Mesenchymal stem cell (in vitro differentiated cells and primary cell): ENCODE results near the gene TMEM38A.

Experiments used
- DNase-seq: peaks from one replicate; pipeline ENCODE4 v3.0.0-alpha.2; 2013
- H2AFZ ChIP-seq: one replicate; pipeline ENCODE4 v1.6.1; 2013; ENCODE audit warnings: low read depth, mild to moderate bottlenecking, control low read depth, inconsistent platforms, low read length, moderate library complexity
- H2AK5ac ChIP-seq: 2 replicates; pipeline ENCODE4 v1.6.1; 2013; ENCODE audit warnings: low read length, moderate library complexity, mild to moderate bottlenecking, inconsistent platforms; ENCODE audit not compliant: severe bottlenecking
- H2BK120ac ChIP-seq: one replicate; pipeline ENCODE4 v1.6.1; 2013; ENCODE audit warnings: low read depth, mild to moderate bottlenecking, inconsistent platforms, low read length, moderate library complexity
- H2BK12ac ChIP-seq, 2 experiments: one replicate each; pipeline ENCODE4 v1.6.1; 2013; ENCODE audit warnings: inconsistent platforms in 2 of 2, low read length in 2 of 2, mild to moderate bottlenecking in 2 of 2, moderate library complexity in 2 of 2, control low read depth in 1 of 2
- H2BK15ac ChIP-seq: one replicate; pipeline ENCODE4 v1.6.1; 2013; ENCODE audit warnings: mild to moderate bottlenecking, low read depth, inconsistent platforms; ENCODE audit not compliant: poor library complexity, severe bottlenecking
- H2BK5ac ChIP-seq: 2 replicates; pipeline ENCODE4 v1.6.1; 2013; ENCODE audit warnings: low read depth, mild to moderate bottlenecking, low read length, control low read depth, inconsistent platforms; ENCODE audit not compliant: poor library complexity, severe bottlenecking
- H3K14ac ChIP-seq, 2 experiments: one replicate each; pipeline ENCODE4 v1.6.1; 2013; ENCODE audit warnings: inconsistent platforms in 2 of 2, low read length in 2 of 2, control low read depth in 1 of 2, mild to moderate bottlenecking in 1 of 2, moderate library complexity in 1 of 2
- H3K18ac ChIP-seq, 2 experiments: one replicate each; pipeline ENCODE4 v1.6.1; 2013; ENCODE audit warnings: inconsistent platforms in 2 of 2, low read length in 2 of 2, control low read depth in 1 of 2, low read depth in 1 of 2, mild to moderate bottlenecking in 1 of 2
- H3K23ac ChIP-seq, 2 experiments: one replicate each; pipeline ENCODE4 v1.6.1; 2013; ENCODE audit warnings: inconsistent platforms in 2 of 2, low read length in 2 of 2, mild to moderate bottlenecking in 2 of 2, moderate library complexity in 2 of 2, control low read depth in 1 of 2
- H3K27ac ChIP-seq: 2 replicates; pipeline ENCODE4 v1.5.1; 2013; ENCODE audit warnings: mild to moderate bottlenecking, moderate library complexity, low read length, control low read depth, inconsistent platforms; ENCODE audit not compliant: poor library complexity, severe bottlenecking
- H3K27me3 ChIP-seq, 2 experiments: 2 replicates each; pipeline versions ENCODE4 v1.6.1 to v1.7.0; 2013; ENCODE audit warnings: low read length in 2 of 2, mild to moderate bottlenecking in 2 of 2, moderate library complexity in 2 of 2, control low read depth in 1 of 2, inconsistent platforms in 1 of 2; ENCODE audit not compliant: control insufficient read depth in 1 of 2, insufficient read depth in 1 of 2
- H3K36me3 ChIP-seq, 2 experiments: 2 replicates each; pipeline versions ENCODE4 v1.6.1 to v1.7.0; 2013; ENCODE audit warnings: low read length in 2 of 2, control low read depth in 1 of 2, inconsistent platforms in 1 of 2, low read depth in 1 of 2, mild to moderate bottlenecking in 1 of 2; ENCODE audit not compliant: insufficient read depth in 2 of 2, control insufficient read depth in 1 of 2
- H3K4ac ChIP-seq, 2 experiments: one replicate each; pipeline ENCODE4 v1.6.1; 2013; ENCODE audit warnings: inconsistent platforms in 2 of 2, low read length in 2 of 2, mild to moderate bottlenecking in 2 of 2, moderate library complexity in 2 of 2, control low read depth in 1 of 2, low read depth in 1 of 2
- H3K4me1 ChIP-seq: 2 replicates; pipeline ENCODE4 v1.6.1; 2013; ENCODE audit warnings: low read depth, low read length, control low read depth; ENCODE audit not compliant: control insufficient read depth, insufficient read depth
- H3K4me2 ChIP-seq: 2 replicates; pipeline ENCODE4 v1.6.1; 2013; ENCODE audit warnings: low read length, mild to moderate bottlenecking, inconsistent platforms; ENCODE audit not compliant: poor library complexity, severe bottlenecking
- H3K4me3 ChIP-seq, 2 experiments: 2 replicates each; pipeline versions ENCODE4 v1.5.1 to v1.7.0; 2013; ENCODE audit warnings: low read length in 2 of 2, mild to moderate bottlenecking in 2 of 2, control low read depth in 1 of 2, low read depth in 1 of 2; ENCODE audit not compliant: insufficient read depth in 1 of 2
- H3K79me1 ChIP-seq: replicated peaks from 2 replicates; pipeline ENCODE4 v1.6.1; 2013; ENCODE audit warnings: mild to moderate bottlenecking, control low read depth, low read length, inconsistent platforms; ENCODE audit not compliant: poor library complexity, severe bottlenecking
- H3K9ac ChIP-seq: 2 replicates; pipeline ENCODE4 v1.7.0; 2013; ENCODE audit warnings: mild to moderate bottlenecking, low read length, moderate library complexity
- H3K9me3 ChIP-seq: 2 replicates; pipeline ENCODE4 v1.7.0; 2013; ENCODE audit warnings: mild to moderate bottlenecking, low read length; ENCODE audit not compliant: control insufficient read depth
- H4K8ac ChIP-seq: one replicate; pipeline ENCODE4 v1.6.1; 2013; ENCODE audit warnings: inconsistent platforms, mild to moderate bottlenecking, low read length, moderate library complexity
- H4K91ac ChIP-seq: one replicate; pipeline ENCODE4 v1.6.1; 2013; ENCODE audit warnings: mild to moderate bottlenecking, low read length, inconsistent platforms
- WGBS: methylation state at CpG from one replicate; pipeline ENCODE4 v1.1.7; 2013; ENCODE audit warnings: mixed read lengths; 5-methylcytosine and 5-hydroxymethylcytosine counted together

The TMEM38A gene

GRCh38 chr19:16657384-16657783 is 3.6 kb upstream of the TMEM38A start:
- no peak overlapping the region for H2AFZ ChIP-seq
- no peak overlapping the region for H2AK5ac ChIP-seq
- H3K27me3 ChIP-seq, result peaks cover 0 to 4% of the 10 kb centered on the region in 2 experiments
- no peak overlapping the region for H3K18ac ChIP-seq
- no peaks in the 10 kb centered on the region for H3K9me3 ChIP-seq
- peaks cover 27% of the 10 kb centered on the region for H3K4me1 ChIP-seq
- no peak overlapping the region for H4K91ac ChIP-seq
- no peak overlapping the region for H2BK15ac ChIP-seq
- H3K27ac ChIP-seq, result no peak overlapping the region
- H3K79me1 ChIP-seq, result peaks cover 42% of the 10 kb centered on the region
- H2BK12ac ChIP-seq, result no peak overlapping the region
- H3K36me3 ChIP-seq, result peaks cover 53 to 64% of the 10 kb centered on the region in 2 experiments
- H3K4ac ChIP-seq, result no peak overlapping the region
- no peak overlapping the region for H3K4me3 ChIP-seq
- H4K8ac ChIP-seq, result no peak overlapping the region
- H3K9ac ChIP-seq, result no peak overlapping the region
- H2BK120ac ChIP-seq, result no peak overlapping the region
- no peak overlapping the region for H3K23ac ChIP-seq
- no peak overlapping the region for H3K4me2 ChIP-seq
- 98% methylated on average over 5 of the region's 5 CpGs for WGBS
- no peak overlapping the region for H3K14ac ChIP-seq
- no peak overlapping the region for H2BK5ac ChIP-seq
- DNase-seq, result no peak

GRCh38 chr19:16659464-16659831 is 1.5 kb upstream of the TMEM38A start:
- H3K14ac ChIP-seq, result peak overlapping the region; percentile 82 to 94
- H4K91ac ChIP-seq, result peak overlapping the region; percentile 43
- H3K4me1 ChIP-seq, result peaks cover 27% of the 10 kb centered on the region
- H3K36me3 ChIP-seq, result peaks cover 34 to 43% of the 10 kb centered on the region in 2 experiments
- H3K27me3 ChIP-seq, result peaks cover 0 to 4% of the 10 kb centered on the region in 2 experiments
- peak overlapping the region; percentile 90 to 92 for H3K4me3 ChIP-seq
- peak overlapping the region; percentile 20 for H2BK15ac ChIP-seq
- H3K9me3 ChIP-seq, result no peaks in the 10 kb centered on the region
- H3K4ac ChIP-seq, result peak overlapping the region in 1 of 2 experiments; percentile 58
- peak overlapping the region; percentile 75 to 82 for H3K18ac ChIP-seq
- H2AK5ac ChIP-seq, result no peak overlapping the region
- peak overlapping the region in 1 of 2 experiments; percentile 95 for H3K23ac ChIP-seq
- peaks cover 31% of the 10 kb centered on the region for H3K79me1 ChIP-seq
- H3K4me2 ChIP-seq, result peak overlapping the region; percentile 93
- H4K8ac ChIP-seq, result no peak overlapping the region
- H3K27ac ChIP-seq, result no peak overlapping the region
- no peak for DNase-seq
- no peak overlapping the region for H2AFZ ChIP-seq
- no peak overlapping the region for H2BK5ac ChIP-seq
- 11% methylated on average over 14 of the region's 14 CpGs for WGBS
- H3K9ac ChIP-seq, result peak overlapping the region; percentile 94
- no peak overlapping the region for H2BK120ac ChIP-seq
- no peak overlapping the region for H2BK12ac ChIP-seq

GRCh38 chr19:16659832-16660708 is 869 bp upstream of the TMEM38A start, which contains the start of gene SMIM7:
Gene SMIM7, minus strand, starts transcription at chr19:16660144. Its CDS starts 34 bp downstream, at chr19:16660110.
- peak within 1 kb of the TSS in 1 of 2 experiments; percentile 66 for H2BK12ac ChIP-seq
- under 1% methylated on average over 54 of the region's 60 CpGs for WGBS
- peak within 1 kb of the TSS; percentile 83 for H4K91ac ChIP-seq
- H3K23ac ChIP-seq, result peak within 1 kb of the TSS in 1 of 2 experiments; percentile 95
- peak; percentile 99 for DNase-seq
- peak within 1 kb of the TSS; percentile 90 to 92 for H3K4me3 ChIP-seq
- H2AFZ ChIP-seq, result peak within 1 kb of the TSS; percentile 99
- peak within 1 kb of the TSS; percentile 98 for H3K27ac ChIP-seq
- H3K4me1 ChIP-seq, result peaks cover 27% of the 10 kb centered on the region
- peak within 1 kb of the TSS; percentile 95 for H2BK120ac ChIP-seq
- peak within 1 kb of the TSS; percentile 77 for H2BK15ac ChIP-seq
- peaks cover 26% of the 10 kb centered on the region for H3K79me1 ChIP-seq
- peak within 1 kb of the TSS; percentile 91 for H2BK5ac ChIP-seq
- peak within 1 kb of the TSS; percentile 100 for H3K4me2 ChIP-seq
- H4K8ac ChIP-seq, result peak within 1 kb of the TSS; percentile 97
- peak within 1 kb of the TSS; percentile 94 for H3K9ac ChIP-seq
- peak within 1 kb of the TSS; percentile 54 for H2AK5ac ChIP-seq
- peaks cover 29 to 37% of the 10 kb centered on the region in 2 experiments for H3K36me3 ChIP-seq
- no peaks in the 10 kb centered on the region for H3K9me3 ChIP-seq
- peak within 1 kb of the TSS; percentile 82 to 98 for H3K14ac ChIP-seq
- H3K27me3 ChIP-seq, result peaks cover 0 to 4% of the 10 kb centered on the region in 2 experiments
- H3K18ac ChIP-seq, result peak within 1 kb of the TSS; percentile 92 to 100
- peak within 1 kb of the TSS; percentile 58 to 99 for H3K4ac ChIP-seq

- H3K4ac ChIP-seq, result no peak overlapping the region
- H3K9ac ChIP-seq, result peak overlapping the region; percentile 40
- H2AFZ ChIP-seq, result peak overlapping the region; percentile 84
- peak overlapping the region; percentile 35 for H2BK5ac ChIP-seq
- H3K4me1 ChIP-seq, result peaks cover 27% of the 10 kb centered on the region
- peak overlapping the region; percentile 41 for H4K8ac ChIP-seq
- no peak overlapping the region for H2BK15ac ChIP-seq
- H3K14ac ChIP-seq, result peak overlapping the region; percentile 66 to 67
- peaks cover 16 to 23% of the 10 kb centered on the region in 2 experiments for H3K36me3 ChIP-seq
- H3K23ac ChIP-seq, result peak overlapping the region in 1 of 2 experiments; percentile 53
- no peak for DNase-seq
- H3K9me3 ChIP-seq, result no peaks in the 10 kb centered on the region
- peak overlapping the region; percentile 5 for H2BK120ac ChIP-seq
- peak overlapping the region; percentile 39 for H4K91ac ChIP-seq
- 10% methylated on average over 20 of the region's 31 CpGs for WGBS
- H2BK12ac ChIP-seq, result peak overlapping the region in 1 of 2 experiments; percentile 66
- H3K27me3 ChIP-seq, result peaks cover 0 to 4% of the 10 kb centered on the region in 2 experiments
- peak overlapping the region; percentile 76 to 90 for H3K4me3 ChIP-seq
- H2AK5ac ChIP-seq, result no peak overlapping the region
- H3K4me2 ChIP-seq, result peak overlapping the region; percentile 100
- peaks cover 15% of the 10 kb centered on the region for H3K79me1 ChIP-seq
- H3K27ac ChIP-seq, result no peak overlapping the region
- H3K18ac ChIP-seq, result peak overlapping the region; percentile 70 to 80
These were observed 618 bp downstream of the TMEM38A start for GRCh38 chr19:16661480-16662034.
